ENCODE data around the gene SEMA6A. TPM values are rescaled to one million over a fixed set of nuclear protein-coding genes. Genes with fewer than 3 reads are reported as not detected.

SEMA6A gene
- total RNA-seq, 1 experiment from 2014 or later, result 0.61 TPM

DNA sequence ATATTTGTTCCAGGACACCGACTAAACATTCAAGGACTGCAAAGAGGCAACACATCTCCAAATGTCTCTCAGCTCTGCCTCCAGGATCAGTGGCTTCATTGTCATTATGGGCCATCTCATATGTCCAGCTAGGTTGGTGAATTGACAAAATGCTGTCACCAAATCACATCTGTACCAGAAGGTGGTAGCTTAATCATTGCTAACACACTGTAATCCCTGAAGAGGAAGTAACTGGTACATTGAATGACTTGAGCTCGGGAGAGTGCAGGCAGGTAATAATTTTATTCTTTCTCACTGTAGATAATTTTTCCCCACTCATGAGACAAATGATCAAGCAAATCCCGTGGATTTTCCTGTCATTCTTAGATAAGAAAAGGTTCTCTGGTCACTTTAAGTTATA, 169.8 kb downstream of the SEMA6A start:
- no peak for DNase-seq (ENCODE audit: low read depth in 1 of 2, low spot score in 2 of 2)

DNA sequence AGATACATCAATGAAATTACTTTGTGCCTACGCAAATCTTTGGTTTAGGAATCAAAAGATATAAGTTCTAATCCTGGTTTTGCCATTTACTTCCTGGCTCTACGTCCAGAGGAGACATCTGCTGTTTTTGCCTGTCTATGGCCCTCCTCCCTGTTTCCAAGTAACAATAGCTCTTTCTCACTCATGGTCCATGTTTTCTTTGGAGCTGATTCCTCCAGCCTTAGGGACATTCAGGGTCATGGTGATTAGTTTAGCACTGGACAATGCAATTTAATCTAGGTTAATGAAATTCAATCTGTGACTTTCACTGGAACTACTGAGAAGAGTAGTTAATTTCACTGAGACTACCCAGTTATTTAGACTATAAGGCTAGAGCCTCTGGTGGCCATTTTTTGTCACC, 170.6 kb downstream of the SEMA6A start:
- Histone ChIP-seq H3K27ac (no peak overlapping the region), H3K36me3 (no peaks in the 10 kb centered on the region), H3K27me3 (replicated peaks) (no peaks in the 10 kb centered on the region), H3K4me1 (replicated peaks) (no peaks in the 10 kb centered on the region), H3K4me3 (no peak overlapping the region), H3K9me3 (replicated peaks) (no peaks in the 10 kb centered on the region)
- DNase-seq (ENCODE audit: low read depth in 1 of 2, low spot score in 2 of 2), result no peak

More for the DNA sequence above, 169.8 kb downstream of the SEMA6A start:
- H3K27me3 ChIP-seq (replicated peaks), result no peaks in the 10 kb centered on the region
- H3K9me3 ChIP-seq (replicated peaks), result no peaks in the 10 kb centered on the region
- H3K4me3 ChIP-seq, result no peak overlapping the region
- H3K4me1 ChIP-seq (replicated peaks), result no peaks in the 10 kb centered on the region
- no peak overlapping the region for H3K27ac ChIP-seq
- H3K36me3 ChIP-seq, result no peaks in the 10 kb centered on the region

DNA sequence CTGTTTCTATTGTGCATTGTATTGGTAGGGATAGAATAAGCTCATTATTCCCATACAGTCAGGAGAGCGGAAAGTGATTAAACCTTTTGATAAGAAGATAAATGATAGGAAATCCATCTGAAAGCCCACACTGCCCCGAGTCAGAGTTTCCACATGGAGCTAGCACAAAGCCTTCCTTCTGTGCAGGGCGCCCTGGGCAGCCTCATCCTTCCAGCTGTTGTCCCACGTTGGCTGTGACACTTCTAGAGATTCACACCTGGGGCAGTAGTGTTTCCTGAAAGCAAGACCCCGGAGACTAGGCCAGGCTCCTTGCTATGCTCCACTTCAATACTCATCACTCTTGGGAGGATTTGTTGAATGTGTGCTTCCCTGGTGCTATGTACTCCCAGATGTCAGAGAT, 172.4 kb downstream of the SEMA6A start:
- Histone ChIP-seq H3K36me3 (no peaks in the 10 kb centered on the region), H3K4me3 (no peak overlapping the region), H3K27ac (no peak overlapping the region), H3K27me3 (replicated peaks) (no peaks in the 10 kb centered on the region), H3K9me3 (replicated peaks) (no peaks in the 10 kb centered on the region), H3K4me1 (replicated peaks) (no peaks in the 10 kb centered on the region)
- DNase-seq (ENCODE audit: low read depth in 1 of 2, low spot score in 2 of 2), result no peak

DNA sequence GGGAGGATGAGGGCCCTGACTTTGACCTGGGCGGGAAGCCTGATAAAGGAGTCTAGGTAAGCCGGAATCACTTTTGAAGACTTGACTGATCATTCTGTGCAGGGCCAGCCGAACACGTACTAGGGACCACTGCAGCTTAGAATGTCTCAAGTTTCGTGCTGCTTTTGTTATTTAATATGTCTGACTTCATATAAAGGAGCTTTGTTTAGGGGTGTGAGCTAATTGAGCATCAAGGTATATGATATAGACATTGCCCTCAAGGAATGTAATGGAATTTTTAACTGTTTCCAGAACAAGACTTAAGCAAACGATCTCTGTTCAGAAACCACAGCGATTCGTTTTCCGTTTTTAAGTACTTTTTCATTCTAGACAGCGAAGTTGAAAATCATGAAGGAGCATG, 173.0 kb downstream of the SEMA6A start:
- H3K4me1 ChIP-seq (replicated peaks), result no peaks in the 10 kb centered on the region
- H3K9me3 ChIP-seq (replicated peaks), result no peaks in the 10 kb centered on the region
- no peak overlapping the region for H3K27ac ChIP-seq
- DNase-seq (ENCODE audit: low read depth in 1 of 2, low spot score in 2 of 2), result no peak
- H3K27me3 ChIP-seq (replicated peaks), result no peaks in the 10 kb centered on the region
- H3K36me3 ChIP-seq, result no peaks in the 10 kb centered on the region
- no peak overlapping the region for H3K4me3 ChIP-seq

GRCh38 chr5:116396476-116397099, 178.0 kb downstream of the SEMA6A start:
- Histone ChIP-seq H3K27ac (no peak overlapping the region), H3K27me3 (replicated peaks) (no peaks in the 10 kb centered on the region), H3K4me3 (no peak overlapping the region), H3K9me3 (replicated peaks) (no peaks in the 10 kb centered on the region), H3K4me1 (replicated peaks) (no peaks in the 10 kb centered on the region), H3K36me3 (no peaks in the 10 kb centered on the region)
- DNase-seq (ENCODE audit: low read depth in 1 of 2, low spot score in 2 of 2), result no peak

GRCh38 chr5:116395631-116396203, 178.9 kb downstream of the SEMA6A start:
- no peak overlapping the region for H3K4me3 ChIP-seq
- H3K27me3 ChIP-seq (replicated peaks), result no peaks in the 10 kb centered on the region
- H3K9me3 ChIP-seq (replicated peaks), result no peaks in the 10 kb centered on the region
- H3K27ac ChIP-seq, result no peak overlapping the region
- no peak for DNase-seq (ENCODE audit: low read depth in 1 of 2, low spot score in 2 of 2)
- H3K36me3 ChIP-seq, result no peaks in the 10 kb centered on the region
- no peaks in the 10 kb centered on the region for H3K4me1 ChIP-seq (replicated peaks)

DNA sequence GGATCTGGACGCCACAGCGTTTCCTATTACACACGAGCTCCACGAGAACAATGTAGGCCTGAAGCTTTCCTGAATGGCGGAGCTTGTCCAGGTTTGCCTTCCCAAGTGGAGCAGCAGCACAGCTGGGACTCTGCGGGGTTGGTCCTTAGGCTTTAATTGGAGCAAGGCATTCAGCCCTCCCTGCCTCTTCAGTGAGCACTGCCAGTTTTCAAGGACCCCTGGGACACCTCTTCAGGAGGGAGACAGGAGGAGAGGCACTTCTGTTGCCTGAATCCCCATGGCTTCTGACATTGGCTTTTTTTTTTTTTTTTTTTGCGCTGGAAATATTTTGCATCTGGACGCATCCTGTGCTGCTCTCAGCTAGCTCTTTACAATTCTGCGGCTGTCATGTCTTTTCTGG, 179.4 kb downstream of the SEMA6A start:
- no peak for DNase-seq (ENCODE audit: low read depth in 1 of 2, low spot score in 2 of 2)
- Histone ChIP-seq H3K4me1 (replicated peaks) (no peaks in the 10 kb centered on the region), H3K36me3 (no peaks in the 10 kb centered on the region), H3K9me3 (replicated peaks) (no peaks in the 10 kb centered on the region), H3K27me3 (replicated peaks) (no peaks in the 10 kb centered on the region), H3K27ac (no peak overlapping the region), H3K4me3 (no peak overlapping the region)

DNA sequence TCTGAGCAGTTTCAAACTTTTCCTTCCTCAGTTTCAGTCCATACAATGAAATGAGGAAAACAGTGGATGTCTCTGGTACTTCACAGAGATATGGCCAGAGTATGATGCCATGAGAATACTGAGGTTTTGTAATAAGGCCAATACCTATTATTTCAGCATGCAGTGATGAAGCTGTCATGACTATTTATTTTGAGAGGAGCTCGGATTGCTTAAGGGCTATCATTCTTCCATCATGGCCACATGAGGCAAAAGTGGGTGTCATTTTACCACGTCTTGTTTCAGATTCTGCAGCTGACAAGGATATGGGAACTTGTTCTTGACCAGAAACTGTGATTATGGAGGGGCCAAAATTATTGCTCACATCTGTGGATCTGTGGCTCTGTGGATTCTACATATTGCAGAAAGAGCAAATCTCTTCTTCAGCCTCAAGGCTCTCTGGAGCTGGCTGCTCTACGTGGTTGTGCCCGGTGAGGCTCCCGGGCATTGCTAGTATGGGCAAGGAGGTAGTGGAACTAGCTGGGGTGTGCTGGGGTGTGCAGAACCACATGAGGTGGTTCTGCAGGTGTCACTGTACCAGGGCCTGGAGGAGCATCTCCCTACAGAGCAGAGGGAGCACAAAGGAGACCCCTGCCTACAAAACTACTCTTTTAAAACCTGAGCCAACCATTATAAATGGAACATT, 180.3 kb downstream of the SEMA6A start:
- no peak overlapping the region for H3K4me3 ChIP-seq
- DNase-seq (ENCODE audit: low read depth in 1 of 2, low spot score in 2 of 2), result no peak
- H3K27ac ChIP-seq, result no peak overlapping the region

More for the DNA sequence above, 180.3 kb downstream of the SEMA6A start:
- H3K4me1 ChIP-seq (replicated peaks), result no peaks in the 10 kb centered on the region
- no peaks in the 10 kb centered on the region for H3K36me3 ChIP-seq
- no peaks in the 10 kb centered on the region for H3K27me3 ChIP-seq (replicated peaks)
- H3K9me3 ChIP-seq (replicated peaks), result no peaks in the 10 kb centered on the region

Measured in SJSA1 (cell line).